HepG2 (cell line): Measurements from ENCODE around the gene NCBP2. TPM values are rescaled to one million over a fixed set of nuclear protein-coding genes. Genes with fewer than 3 reads are reported as not detected.

Experiments used
- DR1 ChIP-seq: sonication (generic); formaldehyde crosslinking; IDR thresholded peaks from 2 replicates; pipeline ENCODE4 v1.8.0; 2021; ENCODE audit warnings: mild to moderate bottlenecking, missing genetic modification reagents, inconsistent platforms
- FOXK2 ChIP-seq: fragments of 450-650 bp; IDR thresholded peaks from 2 replicates; pipeline ENCODE4 v1.6.1; 2016
- HES4 ChIP-seq: sonication (generic); formaldehyde crosslinking; IDR thresholded peaks from 2 replicates; pipeline ENCODE4 v1.9.0; 2021; ENCODE audit warnings: mild to moderate bottlenecking, missing genetic modification reagents, borderline replicate concordance
- NR1H2 ChIP-seq: sonication (generic); formaldehyde crosslinking; IDR thresholded peaks from 2 replicates; pipeline ENCODE4 v1.8.1; 2022; ENCODE audit warnings: low read depth, missing genetic modification reagents, borderline replicate concordance
- ZNF281 ChIP-seq: sonication (generic); formaldehyde crosslinking; IDR thresholded peaks from 2 replicates; pipeline ENCODE4 v1.4.0; 2020; ENCODE audit warnings: missing genetic modification reagents, borderline replicate concordance
- ZNF556 ChIP-seq: sonication (generic); formaldehyde crosslinking; IDR thresholded peaks from 2 replicates; pipeline ENCODE4 v1.4.0; 2020; ENCODE audit warnings: mild to moderate bottlenecking, missing genetic modification reagents, borderline replicate concordance
- ZNF577 ChIP-seq: sonication (generic); formaldehyde crosslinking; IDR thresholded peaks from 2 replicates; pipeline ENCODE4 v1.4.0; 2020; ENCODE audit warnings: mild to moderate bottlenecking, low read depth, missing genetic modification reagents, borderline replicate concordance
- ZSCAN31 ChIP-seq: sonication (generic); formaldehyde crosslinking; IDR thresholded peaks from 2 replicates; pipeline ENCODE4 v1.5.0; 2020; ENCODE audit warnings: low read depth, mild to moderate bottlenecking, missing genetic modification reagents
- polyA plus RNA-seq, 8 experiments: library from polyadenylated mRNA; depleted of rRNA in 3 of 8; stranded (reverse) in 7 of 8; unstranded in 1 of 8; fragments of >200 nt; fragmentation: Illumina TruSeq in 4 of 8; extraction: Trizol in 4 of 8; gene quantifications; 2 replicates each; pipeline versions ENCODE4 v1.2.1 to v1.2.3, GENCODE V29; 2011 to 2016; ENCODE audit warnings: low read depth in 4 of 8, missing spikeins in 1 of 8, mixed read lengths in 1 of 8; ENCODE audit not compliant: insufficient read depth in 1 of 8
- total RNA-seq, 5 experiments: library from RNA; depleted of rRNA; stranded (reverse); fragments of >200 nt; fragmentation: Illumina TruSeq; extraction: Trizol; gene quantifications; 2 replicates each; pipeline ENCODE4 v1.2.3, GENCODE V29; 2016; ENCODE audit warnings: low read depth in 1 of 5
- TF ChIP-seq, protein P1 (sequence below): sonication (generic); formaldehyde crosslinking; IDR thresholded peaks from 2 replicates; pipeline ENCODE4 v1.5.1; 2020; ENCODE audit warnings: mild to moderate bottlenecking, missing genetic modification reagents, borderline replicate concordance
- TF ChIP-seq, protein P2 (sequence below): sonication (generic); formaldehyde crosslinking; IDR thresholded peaks from 2 replicates; pipeline ENCODE4 v1.4.0; 2020; ENCODE audit warnings: missing genetic modification reagents
- TF ChIP-seq, protein P3 (sequence below): IDR thresholded peaks from 2 replicates; pipeline ENCODE4 v1.6.1; 2018; ENCODE audit warnings: missing genetic modification reagents

NCBP2 gene
- total and polyA plus RNA-seq, 2 of the 13 experiments (the other 11 are each of a cell fraction or from before 2014, with no cell fraction given), result 58.7 to 95.5 TPM

- TF ChIP-seq, protein P1, sequence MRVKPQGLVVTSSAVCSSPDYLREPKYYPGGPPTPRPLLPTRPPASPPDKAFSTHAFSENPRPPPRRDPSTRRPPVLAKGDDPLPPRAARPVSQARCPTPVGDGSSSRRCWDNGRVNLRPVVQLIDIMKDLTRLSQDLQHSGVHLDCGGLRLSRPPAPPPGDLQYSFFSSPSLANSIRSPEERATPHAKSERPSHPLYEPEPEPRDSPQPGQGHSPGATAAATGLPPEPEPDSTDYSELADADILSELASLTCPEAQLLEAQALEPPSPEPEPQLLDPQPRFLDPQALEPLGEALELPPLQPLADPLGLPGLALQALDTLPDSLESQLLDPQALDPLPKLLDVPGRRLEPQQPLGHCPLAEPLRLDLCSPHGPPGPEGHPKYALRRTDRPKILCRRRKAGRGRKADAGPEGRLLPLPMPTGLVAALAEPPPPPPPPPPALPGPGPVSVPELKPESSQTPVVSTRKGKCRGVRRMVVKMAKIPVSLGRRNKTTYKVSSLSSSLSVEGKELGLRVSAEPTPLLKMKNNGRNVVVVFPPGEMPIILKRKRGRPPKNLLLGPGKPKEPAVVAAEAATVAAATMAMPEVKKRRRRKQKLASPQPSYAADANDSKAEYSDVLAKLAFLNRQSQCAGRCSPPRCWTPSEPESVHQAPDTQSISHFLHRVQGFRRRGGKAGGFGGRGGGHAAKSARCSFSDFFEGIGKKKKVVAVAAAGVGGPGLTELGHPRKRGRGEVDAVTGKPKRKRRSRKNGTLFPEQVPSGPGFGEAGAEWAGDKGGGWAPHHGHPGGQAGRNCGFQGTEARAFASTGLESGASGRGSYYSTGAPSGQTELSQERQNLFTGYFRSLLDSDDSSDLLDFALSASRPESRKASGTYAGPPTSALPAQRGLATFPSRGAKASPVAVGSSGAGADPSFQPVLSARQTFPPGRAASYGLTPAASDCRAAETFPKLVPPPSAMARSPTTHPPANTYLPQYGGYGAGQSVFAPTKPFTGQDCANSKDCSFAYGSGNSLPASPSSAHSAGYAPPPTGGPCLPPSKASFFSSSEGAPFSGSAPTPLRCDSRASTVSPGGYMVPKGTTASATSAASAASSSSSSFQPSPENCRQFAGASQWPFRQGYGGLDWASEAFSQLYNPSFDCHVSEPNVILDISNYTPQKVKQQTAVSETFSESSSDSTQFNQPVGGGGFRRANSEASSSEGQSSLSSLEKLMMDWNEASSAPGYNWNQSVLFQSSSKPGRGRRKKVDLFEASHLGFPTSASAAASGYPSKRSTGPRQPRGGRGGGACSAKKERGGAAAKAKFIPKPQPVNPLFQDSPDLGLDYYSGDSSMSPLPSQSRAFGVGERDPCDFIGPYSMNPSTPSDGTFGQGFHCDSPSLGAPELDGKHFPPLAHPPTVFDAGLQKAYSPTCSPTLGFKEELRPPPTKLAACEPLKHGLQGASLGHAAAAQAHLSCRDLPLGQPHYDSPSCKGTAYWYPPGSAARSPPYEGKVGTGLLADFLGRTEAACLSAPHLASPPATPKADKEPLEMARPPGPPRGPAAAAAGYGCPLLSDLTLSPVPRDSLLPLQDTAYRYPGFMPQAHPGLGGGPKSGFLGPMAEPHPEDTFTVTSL (CRISPR knock-in tag), result no peak
- TF ChIP-seq HES4 (CRISPR knock-in tag) (0 out of 2 replicates have a peak, but pooled peaks have one; percentile 66), NR1H2 (CRISPR knock-in tag) (no peak), ZNF281 (peak; percentile 30), DR1 (CRISPR knock-in tag) (peak; percentile 90), ZNF577 (CRISPR knock-in tag) (no peak), FOXK2 (peak; percentile 27; the same call in 1 of the 2 replicates), ZNF556 (CRISPR knock-in tag) (peak; percentile 84; the same call in 1 of the 2 replicates), ZSCAN31 (CRISPR knock-in tag) (peak; percentile 49; the same call in 1 of the 2 replicates)
- TF ChIP-seq, protein P2, sequence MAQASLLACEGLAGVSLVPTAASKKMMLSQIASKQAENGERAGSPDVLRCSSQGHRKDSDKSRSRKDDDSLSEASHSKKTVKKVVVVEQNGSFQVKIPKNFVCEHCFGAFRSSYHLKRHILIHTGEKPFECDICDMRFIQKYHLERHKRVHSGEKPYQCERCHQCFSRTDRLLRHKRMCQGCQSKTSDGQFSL (CRISPR knock-in tag), result 0 out of 2 replicates have a peak, but pooled peaks have one; percentile 9
- TF ChIP-seq, protein P3, sequence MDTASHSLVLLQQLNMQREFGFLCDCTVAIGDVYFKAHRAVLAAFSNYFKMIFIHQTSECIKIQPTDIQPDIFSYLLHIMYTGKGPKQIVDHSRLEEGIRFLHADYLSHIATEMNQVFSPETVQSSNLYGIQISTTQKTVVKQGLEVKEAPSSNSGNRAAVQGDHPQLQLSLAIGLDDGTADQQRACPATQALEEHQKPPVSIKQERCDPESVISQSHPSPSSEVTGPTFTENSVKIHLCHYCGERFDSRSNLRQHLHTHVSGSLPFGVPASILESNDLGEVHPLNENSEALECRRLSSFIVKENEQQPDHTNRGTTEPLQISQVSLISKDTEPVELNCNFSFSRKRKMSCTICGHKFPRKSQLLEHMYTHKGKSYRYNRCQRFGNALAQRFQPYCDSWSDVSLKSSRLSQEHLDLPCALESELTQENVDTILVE, result peak; percentile 88
These were observed at the start of gene NCBP2 (continued) for GRCh38 chr3:196942226-196942914.
